PC-3 (cell line): Measurements from ENCODE around the gene GNGT1. TPM values are rescaled to one million over a fixed set of nuclear protein-coding genes. Genes with fewer than 3 reads are reported as not detected.

Source experiments
- ATAC-seq: fragments of 200-7000 bp; cut with Tn5 transposase; 2 replicates; pipeline ENCODE4 v1.9.1; 2020; ENCODE audit warnings: mild to moderate bottlenecking, moderate library complexity
- BruUV-seq: library from RNA; stranded (reverse); fragments of 400-500 nt; replicated peaks from 2 replicates; lab custom pipeline; 2021; lab: Mats Ljungman, UMichigan
- CTCF ChIA-PET: fragments of 300-600 bp; sonication (Branson Sonifier 250); formaldehyde crosslinking; loops from one replicate; lab custom pipeline; 2022; ENCODE audit warnings: antibody characterized with exemption; lab: Charles Lee
- POLR2A ChIA-PET: fragments of 300-600 bp; sonication (Branson Sonifier 250); formaldehyde crosslinking; loops from one replicate; lab custom pipeline; 2022; ENCODE audit warnings: antibody characterized with exemption; ENCODE audit not compliant: unreplicated experiment; lab: Charles Lee
- DNase-seq: peaks from one replicate; pipeline ENCODE4 v3.0.0-alpha.2; 2015
- H2AFZ ChIP-seq: fragments of 300-600 bp; sonication (generic); 2 replicates; pipeline ENCODE4 v1.6.0; 2016; ENCODE audit warnings: antibody characterized with exemption, low read length
- H3F3A ChIP-seq: fragments of 300-600 bp; sonication (generic); one replicate; pipeline ENCODE4 v1.6.0; 2017; ENCODE audit warnings: antibody characterized with exemption, low read length, control low read depth, mild to moderate bottlenecking; ENCODE audit not compliant: unreplicated experiment
- H3K27ac ChIP-seq: fragments of 300-600 bp; sonication (generic); 2 replicates; pipeline ENCODE4 v1.5.1; 2016; ENCODE audit warnings: mild to moderate bottlenecking, low read length
- H3K27me3 ChIP-seq: fragments of 300-600 bp; sonication (generic); 2 replicates; pipeline ENCODE4 v1.6.1; 2016; ENCODE audit warnings: low read length, mixed read lengths
- H3K36me3 ChIP-seq: fragments of 300-600 bp; sonication (generic); 2 replicates; pipeline ENCODE4 v1.6.1; 2016; ENCODE audit warnings: low read depth, mixed run types, low read length, mixed read lengths
- H3K4me1 ChIP-seq: fragments of 300-600 bp; sonication (generic); 2 replicates; pipeline ENCODE4 v1.5.1; 2016; ENCODE audit warnings: low read length; ENCODE audit not compliant: insufficient read depth
- H3K4me2 ChIP-seq: fragments of 300-600 bp; sonication (generic); 2 replicates; pipeline ENCODE4 v1.6.0; 2016; ENCODE audit warnings: low read length
- H3K4me3 ChIP-seq: fragments of 300-600 bp; sonication (generic); 2 replicates; pipeline ENCODE4 v1.5.1; 2016; ENCODE audit warnings: mild to moderate bottlenecking, low read length, mixed read lengths
- H3K79me2 ChIP-seq: fragments of 300-600 bp; sonication (generic); 2 replicates; pipeline ENCODE4 v1.6.1; 2017; ENCODE audit warnings: low read length, mixed read lengths
- H3K9ac ChIP-seq: fragments of 300-600 bp; sonication (generic); 2 replicates; pipeline ENCODE4 v1.6.0; 2016; ENCODE audit warnings: mild to moderate bottlenecking, low read length
- H3K9me2 ChIP-seq: fragments of 300-600 bp; sonication (generic); replicated peaks from 2 replicates; pipeline ENCODE4 v1.6.1; 2016; ENCODE audit warnings: mixed run types, low read length, mixed read lengths
- H3K9me3 ChIP-seq: fragments of 300-600 bp; sonication (generic); 2 replicates; pipeline ENCODE4 v1.6.1; 2016; ENCODE audit warnings: low read length, mixed read lengths
- H4K20me1 ChIP-seq: fragments of 300-600 bp; sonication (generic); 2 replicates; pipeline ENCODE4 v1.6.1; 2016; ENCODE audit warnings: low read length, mixed read lengths
- CTCF ChIP-seq: fragments of 300-600 bp; sonication (generic); conservative IDR thresholded peaks from 2 replicates; pipeline ENCODE4 v1.5.1; 2017; ENCODE audit warnings: antibody characterized with exemption, low read depth, mild to moderate bottlenecking, low read length
- EZH2 ChIP-seq: fragments of 300-600 bp; sonication (generic); IDR thresholded peaks from one replicate; pipeline ENCODE4 v1.6.1; 2017; ENCODE audit warnings: antibody characterized with exemption, mild to moderate bottlenecking, low read length; ENCODE audit not compliant: unreplicated experiment
- EZH2phosphoT487 ChIP-seq: fragments of 300-600 bp; sonication (generic); IDR thresholded peaks from 2 replicates; pipeline ENCODE4 v1.6.1; 2018; ENCODE audit warnings: mild to moderate bottlenecking, antibody characterized with exemption, low read length, borderline replicate concordance
- intact Hi-C: fragments of 100-400 bp; cut with micrococcal nuclease; formaldehyde crosslinking; loops from 2 replicates; pipeline ENCODE4 v1.9.0; 2023
- total RNA-seq: library from RNA; depleted of rRNA; stranded (reverse); fragments of >200 nt; gene quantifications from 2 replicates; pipeline ENCODE4 v1.2.3, GENCODE V29; 2014

The GNGT1 gene
- total RNA-seq, 1 experiment from 2014 or later = not detected

- peak; percentile 35 for DNase-seq
- H3K4me2 ChIP-seq = no peak overlapping the region
- H3F3A ChIP-seq = no peaks in the 10 kb centered on the region
- H3K27me3 ChIP-seq = no peaks in the 10 kb centered on the region
- H3K9ac ChIP-seq = no peak overlapping the region
- TF ChIP-seq EZH2phosphoT487 (no peak), EZH2 (no peak), CTCF (no peak)
- intact Hi-C loops = no loop called here
- no peaks in the 10 kb centered on the region for H3K9me3 ChIP-seq
- no peaks in the 10 kb centered on the region for H4K20me1 ChIP-seq
- POLR2A ChIA-PET = no interaction called here
- no peaks in the 10 kb centered on the region for H3K9me2 ChIP-seq
- CTCF ChIA-PET = no interaction called here
- H3K4me3 ChIP-seq = no peak overlapping the region
- no peak overlapping the region for H3K27ac ChIP-seq
- no peak overlapping the region for H2AFZ ChIP-seq
- no TSS peak for BruUV-seq
- H3K79me2 ChIP-seq = no peaks in the 10 kb centered on the region
- H3K4me1 ChIP-seq = peaks cover 10% of the 10 kb centered on the region; the same call in 1 of the 2 replicates
- H3K36me3 ChIP-seq = no peaks in the 10 kb centered on the region
- peak; percentile 87 for ATAC-seq
These were observed 43.1 kb downstream of the GNGT1 start for GRCh38 chr7:93949423-93949822.

GRCh38 chr7:93955304-93955703 lies 48.9 kb downstream of the GNGT1 start:
- Histone ChIP-seq H4K20me1 (no peaks in the 10 kb centered on the region), H3K9me3 (no peaks in the 10 kb centered on the region), H3K27me3 (no peaks in the 10 kb centered on the region), H3K9me2 (no peaks in the 10 kb centered on the region), H3K9ac (no peak overlapping the region), H3K79me2 (no peaks in the 10 kb centered on the region), H3K4me1 (peaks cover 13% of the 10 kb centered on the region), H3K36me3 (no peaks in the 10 kb centered on the region), H3F3A (no peaks in the 10 kb centered on the region), H3K4me2 (no peak overlapping the region), H3K27ac (no peak overlapping the region), H3K4me3 (no peak overlapping the region), H2AFZ (no peak overlapping the region)
- DNase-seq (no peak), ATAC-seq (no peak)
- intact Hi-C loops = loop anchor here (5.0 kb wide), 1 partner anchor 33 kb away; the partner anchor contains the start of gene GNG11
- BruUV-seq = no TSS peak
- CTCF ChIA-PET = no interaction called here
- no peak for TF ChIP-seq CTCF
- TF ChIP-seq EZH2phosphoT487 = no peak
- no peak for TF ChIP-seq EZH2
- POLR2A ChIA-PET = no interaction called here

- H3K9me2 ChIP-seq = no peaks in the 10 kb centered on the region
- no peak overlapping the region for H3K4me3 ChIP-seq
- no peak overlapping the region for H3K27ac ChIP-seq
- no peaks in the 10 kb centered on the region for H3K27me3 ChIP-seq
- DNase-seq (no peak), ATAC-seq (peak; percentile 16; the same call in 1 of the 2 replicates)
- ChIA-PET CTCF (interaction anchor here (0.6 kb wide), 1 partner anchor 43 kb away, joined by 3 read pairs; no protein-coding TSS in a partner anchor), POLR2A (no interaction called here)
- peak overlapping the region; percentile 75 for H3K4me2 ChIP-seq
- no peaks in the 10 kb centered on the region for H3K36me3 ChIP-seq
- no TSS peak for BruUV-seq
- H2AFZ ChIP-seq = no peak overlapping the region
- no peaks in the 10 kb centered on the region for H4K20me1 ChIP-seq
- peaks cover 13% of the 10 kb centered on the region for H3K4me1 ChIP-seq
- H3F3A ChIP-seq = no peaks in the 10 kb centered on the region
- intact Hi-C loops = loop anchor here (5.0 kb wide), 1 partner anchor 35 kb away; the partner anchor contains the start of gene GNG11
- H3K79me2 ChIP-seq = no peaks in the 10 kb centered on the region
- no peaks in the 10 kb centered on the region for H3K9me3 ChIP-seq
- no peak overlapping the region for H3K9ac ChIP-seq
- TF ChIP-seq CTCF (no peak), EZH2phosphoT487 (no peak), EZH2 (no peak)
These were observed 51.4 kb downstream of the GNGT1 start for GRCh38 chr7:93957767-93958166.
